Superior temporal gyrus (tissue), 1 donor: ENCODE results near the gene BCOR.

Experiments used
- DNase-seq: peaks from one replicate; pipeline ENCODE4 v3.0.0-alpha.2; 2016; ENCODE audit errors: extremely low spot score

Gene BCOR

DNA sequence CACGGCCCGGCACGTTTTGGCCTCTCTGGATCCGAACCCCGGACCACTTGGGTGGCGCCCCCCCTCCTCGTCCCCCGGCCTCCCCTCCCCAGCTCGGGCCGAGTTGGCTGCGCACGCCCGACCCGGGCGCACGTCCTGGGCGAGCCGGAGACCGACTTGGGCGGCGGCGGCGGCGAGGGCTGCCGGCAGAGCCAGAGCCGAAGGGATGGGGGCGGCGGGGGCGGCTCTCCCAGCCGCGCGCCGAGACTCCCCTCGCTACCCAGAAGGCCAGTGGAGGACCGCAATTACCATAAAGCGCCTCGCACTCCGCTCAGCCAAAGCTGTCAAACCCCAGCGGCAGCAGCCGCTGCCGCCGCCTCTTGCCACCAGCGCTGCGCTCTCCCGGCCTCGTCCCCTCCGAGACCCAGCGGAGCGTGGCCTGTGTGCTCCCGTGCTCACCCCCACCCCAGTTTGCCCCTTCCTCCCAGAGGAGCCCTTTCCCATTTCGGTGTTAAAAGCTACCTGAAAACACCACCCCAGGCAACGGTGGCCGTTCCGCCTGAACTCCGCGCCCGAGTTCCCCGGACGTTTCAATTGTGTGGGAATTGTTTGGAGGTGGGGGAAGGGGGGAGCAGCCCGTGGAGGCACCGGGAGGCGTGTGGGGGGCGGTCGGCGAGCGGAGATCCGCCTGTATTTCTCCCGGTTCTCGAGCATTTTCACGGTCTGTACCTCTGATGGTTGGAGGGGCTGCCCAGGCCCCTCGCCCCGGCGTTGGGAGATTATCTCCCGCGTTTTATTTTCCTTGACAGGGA lies 701 bp upstream of the BCOR start:
- DNase-seq = peak; percentile 23

GRCh38 chrX:40097141-40097503 lies 636 bp downstream of the BCOR start:
- DNase-seq = no peak

- peak; percentile 22 for DNase-seq
Observed at GRCh38 chrX:40096395-40097091, 1.2 kb downstream of the BCOR start.

GRCh38 chrX:40095583-40096394 lies 2.0 kb downstream of the BCOR start:
- DNase-seq = peak; percentile 18

DNA sequence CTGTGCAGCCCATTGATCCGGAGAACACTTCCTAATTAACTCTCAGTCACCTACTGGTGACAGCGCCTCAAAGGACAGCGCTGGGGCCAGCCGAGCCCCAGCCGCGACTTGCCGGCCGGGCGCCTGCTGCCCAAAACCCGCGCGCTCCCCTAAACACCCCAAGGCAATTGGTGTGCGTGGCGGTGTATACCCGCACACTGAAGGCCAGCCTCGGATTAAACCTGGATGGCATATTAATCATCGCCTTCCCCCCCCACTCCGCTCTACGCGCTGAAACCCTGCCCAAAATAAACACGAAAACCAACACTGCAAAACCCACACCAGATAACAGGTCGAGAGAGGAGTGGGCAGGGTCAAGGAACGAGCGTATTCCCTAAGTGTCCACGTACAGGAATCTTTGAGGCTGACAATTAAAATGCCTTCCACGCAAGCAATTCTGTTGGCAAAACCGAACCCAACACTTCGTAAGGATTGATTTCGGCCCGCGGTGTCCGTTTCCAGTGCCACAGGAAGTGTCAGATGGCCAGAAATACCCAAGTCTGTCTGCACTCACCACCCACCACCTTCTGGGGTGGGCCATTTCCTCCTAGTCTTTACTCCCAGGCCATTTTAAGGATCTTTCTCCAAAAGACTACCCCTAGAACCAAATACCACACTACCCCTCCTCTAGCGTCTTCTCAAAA lies 2.7 kb downstream of the BCOR start:
- peak; percentile 21 for DNase-seq

GRCh38 chrX:40094041-40094899 lies 3.5 kb downstream of the BCOR start:
- no peak for DNase-seq

- DNase-seq = no peak
Observed at GRCh38 chrX:40093586-40093985, 4.2 kb downstream of the BCOR start.

- DNase-seq = no peak
Observed at GRCh38 chrX:40092808-40093435, 4.8 kb downstream of the BCOR start.

GRCh38 chrX:40091691-40092421 lies 5.9 kb downstream of the BCOR start:
- DNase-seq = no peak

DNA sequence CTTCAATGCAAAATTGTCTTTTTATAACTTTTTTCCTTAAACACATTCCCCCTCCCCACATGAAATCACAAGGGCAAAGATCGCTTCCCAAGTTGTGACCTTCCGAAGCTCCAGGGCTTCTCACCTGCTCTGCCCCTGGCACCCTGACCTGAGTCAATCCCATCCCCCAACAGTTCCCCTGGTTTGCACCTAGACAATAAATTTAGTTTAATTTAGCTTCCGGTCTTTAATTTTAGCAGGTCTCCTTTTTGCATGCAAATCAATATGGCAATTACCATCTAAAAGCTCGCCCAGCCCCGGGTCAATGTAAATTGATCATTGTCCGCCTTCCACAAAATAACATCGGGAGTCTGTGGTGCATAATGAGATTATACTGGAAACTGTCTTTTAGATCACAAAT lies 6.8 kb downstream of the BCOR start:
- DNase-seq = no peak

- DNase-seq = no peak
Observed at GRCh38 chrX:40090050-40090804, 7.5 kb downstream of the BCOR start.

GRCh38 chrX:40088803-40089540 lies 8.8 kb downstream of the BCOR start:
- DNase-seq = no peak

DNA sequence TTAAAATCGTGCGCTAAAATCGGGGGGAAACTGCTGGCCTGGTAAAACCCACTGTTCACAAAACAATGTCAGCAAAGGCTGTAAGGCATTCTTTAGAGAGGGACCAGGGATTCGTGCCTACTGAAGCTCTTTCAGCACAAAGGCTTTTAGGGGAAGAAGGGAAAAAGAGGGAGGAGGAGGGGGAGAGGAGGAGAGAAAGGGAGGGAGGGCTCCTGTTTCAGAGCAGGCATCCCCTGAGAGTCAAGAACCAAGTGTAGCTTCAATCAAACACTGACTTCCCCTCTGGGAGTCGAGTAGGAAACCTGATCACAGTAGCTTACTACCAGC lies 9.5 kb downstream of the BCOR start:
- no peak for DNase-seq

DNA sequence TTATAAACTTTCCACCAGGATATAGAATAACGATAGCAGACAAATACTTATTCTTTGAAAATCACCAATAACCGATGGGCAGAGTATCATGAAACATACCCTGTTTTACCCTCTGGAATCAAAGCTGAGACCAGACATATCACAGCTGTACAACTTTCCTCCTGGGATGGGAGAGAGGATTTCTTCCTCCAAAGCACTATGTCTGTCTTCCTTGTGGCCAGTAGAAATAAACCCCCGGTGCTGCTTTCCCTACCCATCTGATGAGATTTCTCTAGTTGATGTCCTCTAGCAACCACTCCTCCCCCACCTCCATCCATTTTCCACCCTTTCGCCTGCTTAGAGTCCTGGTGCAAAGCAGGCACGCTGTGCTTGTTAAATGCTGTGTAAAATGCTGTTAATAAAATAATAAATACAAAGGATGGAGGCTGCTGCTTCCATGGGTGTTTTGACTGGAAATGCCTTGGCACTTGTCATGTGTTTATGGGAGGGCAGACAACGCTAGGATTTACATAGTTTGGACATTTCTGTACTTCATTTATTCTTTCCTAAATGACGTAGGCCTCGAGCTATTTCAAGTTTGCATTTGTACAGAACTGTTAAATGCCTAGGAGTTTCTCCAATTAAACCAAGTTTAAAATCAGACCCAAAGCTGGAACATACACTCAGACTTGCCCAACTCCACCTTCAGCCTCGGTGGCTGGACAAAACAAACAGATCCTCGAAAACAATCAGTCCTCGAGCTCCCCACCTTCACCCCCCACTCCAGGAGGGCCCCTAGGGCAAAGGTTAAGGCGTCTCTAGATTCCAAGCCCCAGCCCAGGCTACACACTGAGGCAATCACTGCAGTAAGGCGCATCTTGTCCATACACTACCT lies 10.1 kb downstream of the BCOR start:
- no peak for DNase-seq

- DNase-seq = peak; percentile 79
Observed at GRCh38 chrX:40086569-40087335, 11.0 kb downstream of the BCOR start.

DNA sequence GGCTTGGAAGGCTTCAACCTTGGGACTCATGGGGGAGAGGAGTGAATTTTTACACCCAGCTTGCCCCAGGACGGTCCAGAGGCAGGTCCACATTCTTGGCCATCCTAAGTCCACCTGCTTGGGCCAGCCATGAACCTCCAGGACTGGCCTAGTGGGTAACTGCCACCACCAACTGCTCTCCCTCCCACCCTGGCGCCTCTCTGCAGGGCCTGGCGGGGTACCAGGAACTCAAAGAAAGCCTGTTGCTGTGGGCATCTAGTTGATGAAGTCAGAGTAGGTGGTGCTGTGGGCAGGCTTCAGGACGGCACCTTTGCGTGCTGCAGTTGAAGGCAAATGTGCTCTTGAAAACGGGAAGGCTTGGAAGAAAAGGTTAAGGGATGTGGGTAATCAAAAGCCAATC lies 12.0 kb downstream of the BCOR start:
- DNase-seq = no peak

DNA sequence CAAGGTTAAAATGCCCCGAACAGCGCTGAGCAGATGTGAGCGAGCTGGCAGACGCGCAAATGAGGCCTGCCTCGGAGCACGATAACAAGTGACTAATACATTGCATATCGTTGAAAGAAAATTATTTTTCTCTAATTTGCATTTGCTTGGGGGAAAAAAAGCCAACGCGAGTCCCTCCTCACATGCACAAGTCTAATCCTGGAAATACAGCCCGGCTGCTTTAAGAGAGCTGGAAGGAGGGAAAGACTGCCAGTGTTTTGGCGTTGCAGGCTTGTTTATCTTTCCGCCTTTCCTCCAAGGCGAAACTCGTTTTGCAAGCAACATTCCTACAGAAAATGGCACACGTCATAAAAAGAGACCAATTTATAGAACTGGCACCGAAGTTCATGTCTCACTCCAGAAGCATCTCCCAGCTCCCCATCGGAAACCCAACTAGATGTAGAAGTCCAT lies 12.6 kb downstream of the BCOR start:
- peak; percentile 27 for DNase-seq
